A549 treated with RU486 at 1 μM for 4 hours (cell line): ENCODE data around the gene ABCA1. TPM values are rescaled to one million over a fixed set of nuclear protein-coding genes. Genes with fewer than 3 reads are reported as not detected.

Experiments used
- total RNA-seq: library from RNA; stranded (reverse); fragments of 200-300 nt; extraction: Qiagen RNA extraction; gene quantifications from 5 replicates; pipeline ENCODE4 v1.2.3, GENCODE V29; 2022; ENCODE audit warnings: low read depth

The ABCA1 gene
- 4.2 to 6.8 TPM (median 6.4 TPM) in 5 replicates for total RNA-seq

DNA sequence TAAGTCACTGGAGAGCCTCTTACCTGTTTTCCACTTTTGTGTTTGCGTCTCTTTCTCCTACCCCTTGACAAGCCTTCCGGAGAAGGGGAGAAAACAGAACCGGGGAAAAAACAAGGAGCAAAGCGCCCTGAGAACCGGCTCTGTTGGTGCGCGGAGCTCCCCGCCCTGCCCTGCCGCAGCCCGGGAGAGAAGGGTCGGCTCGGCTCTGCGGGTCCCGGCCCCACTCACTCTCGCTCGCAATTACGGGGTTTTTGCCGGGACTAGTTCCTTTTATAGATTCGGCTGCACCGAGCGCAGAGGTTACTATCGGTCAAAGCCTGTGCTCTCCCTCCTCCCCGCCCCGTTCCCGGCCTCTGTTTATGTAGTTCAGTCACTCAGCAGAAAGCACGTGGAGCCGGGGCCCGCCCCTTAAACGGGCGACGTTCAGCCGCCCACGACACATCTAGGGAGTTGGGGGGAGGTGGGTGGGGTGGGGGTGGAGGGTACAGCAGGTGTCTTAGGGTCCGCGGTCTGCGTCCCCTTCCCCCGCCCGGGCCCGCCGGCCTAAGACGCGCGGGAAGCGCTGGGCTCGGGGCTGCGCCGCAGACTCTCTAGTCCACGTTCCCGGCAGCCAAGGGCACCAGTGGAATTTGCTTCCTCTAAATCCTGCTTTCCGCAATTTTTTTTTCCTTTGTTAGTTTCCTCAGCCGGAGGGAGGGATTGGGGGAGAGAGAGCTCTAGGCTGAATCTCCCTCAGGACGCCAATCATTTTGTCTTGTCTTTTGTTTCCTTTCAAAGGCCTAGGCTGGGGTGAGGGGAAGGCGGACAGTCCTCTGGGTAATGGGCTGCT, at the start of gene ABCA1:
Gene ABCA1, minus strand, starts transcription at position 244 of the 829 bp plus-strand sequence. CDS start 24,476 bp downstream, outside the sequence.

DNA sequence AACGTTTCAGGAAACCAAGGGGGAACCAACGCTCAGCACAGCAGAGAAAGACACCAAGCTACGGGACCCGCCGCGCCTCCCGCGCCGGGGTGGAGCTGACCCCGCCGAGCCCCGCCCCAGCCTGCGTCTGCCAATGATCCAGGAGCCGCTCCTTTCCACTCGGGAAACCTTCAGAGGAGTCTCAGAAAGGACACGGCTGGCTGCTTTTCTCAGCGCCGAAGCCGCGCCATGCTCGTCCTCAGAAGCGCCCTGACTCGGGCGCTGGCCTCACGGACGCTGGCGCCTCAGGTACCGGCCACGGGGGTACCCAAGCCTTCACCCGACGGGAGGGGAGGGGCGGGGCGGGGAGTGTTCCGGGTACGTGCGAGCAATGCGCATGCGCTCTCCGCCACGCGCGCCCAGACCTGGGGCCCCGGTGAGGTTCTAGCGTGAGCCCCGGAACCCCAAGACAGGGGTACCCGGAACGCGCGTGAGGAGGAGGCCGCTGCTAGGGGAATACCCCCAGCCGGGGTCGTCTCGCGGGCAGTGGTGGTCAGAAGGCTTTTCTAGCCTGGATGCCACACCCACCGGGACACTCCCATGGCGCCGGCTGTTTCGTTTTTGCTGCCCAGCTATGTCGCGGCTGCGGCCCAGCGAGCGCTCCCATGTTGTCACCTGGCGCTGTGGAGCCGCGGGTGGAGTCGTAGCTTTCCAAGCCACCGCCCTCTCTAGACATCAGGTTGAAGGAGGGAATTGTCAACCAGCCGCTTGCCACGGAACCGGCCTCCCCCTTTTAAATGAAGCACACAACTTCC, 180.2 kb downstream of the ABCA1 start, which contains the start of gene NIPSNAP3A:
Gene NIPSNAP3A, plus strand, starts transcription at position 119 of the 794 bp plus-strand sequence. Its CDS starts 110 bp downstream, at position 229.

Other genes with a start within 250 kb of the ABCA1 start
- not detected in 5 replicates for gene OR13D1, start 233.6 kb downstream of the ABCA1 start, total RNA-seq
- 6.5 to 15.4 TPM (median 13.4 TPM) in 5 replicates for gene NIPSNAP3A, start 180.5 kb downstream of the ABCA1 start, total RNA-seq
- 0.24 to 0.74 TPM (median 0.73 TPM) in 5 replicates for gene NIPSNAP3B, start 164.0 kb downstream of the ABCA1 start, total RNA-seq